Erythroblast (primary cell): Measurements from ENCODE around the gene C12orf76.

Experiments
- GATA1 ChIP-seq: IDR thresholded peaks from 2 replicates; pipeline ENCODE4 v1.6.1; 2011; ENCODE audit warnings: low read depth, mild to moderate bottlenecking, control low read depth, low read length, moderate library complexity
- POLR2A ChIP-seq: IDR thresholded peaks from 2 replicates; pipeline ENCODE4 v1.6.1; 2011; ENCODE audit warnings: mild to moderate bottlenecking, low read length

- TF ChIP-seq POLR2A (peak; percentile 47), GATA1 (no peak)
These were observed 51.9 kb downstream of the C12orf76 start for GRCh38 chr12:109996483-109996853.
